Adrenal gland (tissue), 5 donors: ENCODE data around the gene TRAPPC14.

ENCODE experiments used
- CTCF ChIP-seq, 6 experiments: fragments of 450-650 bp in 4 of 6; fragments of 200-600 bp in 2 of 6; sonication (generic) in 1 of 6; IDR thresholded peaks; 1 replicate in 5 of 6; 2 replicates in 1 of 6; pipeline versions ENCODE4 v1.5.1 to v1.8.0; 2016 to 2021; ENCODE audit warnings: antibody characterized with exemption in 6 of 6, mild to moderate bottlenecking in 2 of 6, moderate library complexity in 1 of 6
- POLR2A ChIP-seq, 2 donors: fragments of 450-650 bp; IDR thresholded peaks; one replicate each; pipeline ENCODE4 v1.6.1; 2017; ENCODE audit warnings: antibody characterized with exemption in 2 of 2, mild to moderate bottlenecking in 2 of 2, moderate library complexity in 1 of 2
- donor health status: DM: no; HTN: no; CAD: no.

- TF ChIP-seq CTCF (IDR thresholded peaks at IDR 0.05) (no peak), POLR2A (IDR thresholded peaks at IDR 0.05) (no peak)
These were observed 45.9 kb upstream of the TRAPPC14 start for GRCh38 chr7:100204454-100204853.
